ENCODE results near the gene PTPRT. TPM values are rescaled to one million over a fixed set of nuclear protein-coding genes. Genes with fewer than 3 reads are reported as not detected.

PTPRT gene
- total RNA-seq, 1 experiment from 2014 or later: 0.13 TPM

GRCh38 chr20:42864116-42864515 lies 325.6 kb downstream of the PTPRT start:
- no peaks in the 10 kb centered on the region for H3K27me3 ChIP-seq (ENCODE audit: insufficient read depth, low read length)
- H3K14ac ChIP-seq (ENCODE audit: insufficient read depth, low read length): no peak overlapping the region
- no peak overlapping the region for H4K5ac ChIP-seq (ENCODE audit: insufficient read length, low read depth, low read length)
- no peak overlapping the region for H2AK5ac ChIP-seq (ENCODE audit: insufficient read length, low read length)
- H3K23ac ChIP-seq (ENCODE audit: insufficient read length, low read depth, low read length): no peak overlapping the region
- H3K18ac ChIP-seq (ENCODE audit: insufficient read length, low read depth, low read length): no peak overlapping the region
- 0 out of 3 replicates have a peak, but pooled peaks have one; percentile 20 for TF ChIP-seq CTCF (conservative IDR thresholded peaks at IDR 0.05)
- H2BK20ac ChIP-seq (ENCODE audit: low read depth, low read length, poor library complexity, severe bottlenecking): no peak overlapping the region
- no peak overlapping the region for H3K9ac ChIP-seq (ENCODE audit: extremely low read depth, insufficient read length, low read length)
- H3K4me1 ChIP-seq (ENCODE audit: insufficient read depth, low read length): no peaks in the 10 kb centered on the region
- H2AFZ ChIP-seq (ENCODE audit: low read length): no peak overlapping the region
- no peak overlapping the region for H2BK120ac ChIP-seq (ENCODE audit: low read depth, low read length, poor library complexity, severe bottlenecking)
- no peak overlapping the region for H3K4me3 Mint-ChIP-seq
- no peak overlapping the region for H4K8ac ChIP-seq (replicated peaks; ENCODE audit: insufficient read length, low read depth, low read length)
- H3K79me2 ChIP-seq (ENCODE audit: insufficient read depth, low read length): no peaks in the 10 kb centered on the region
- WGBS (ENCODE audit: extremely low coverage, insufficient read length, low lambda C conversion rate): no CpG with 5 or more reads among the region's 3 CpGs
- no peak overlapping the region for H3K27ac Mint-ChIP-seq
- no peak overlapping the region for H3K4ac ChIP-seq (ENCODE audit: low read depth, low read length)
- no peaks in the 10 kb centered on the region for H3K9me3 ChIP-seq (ENCODE audit: control insufficient read depth, low read depth, low read length)
- H4K20me1 ChIP-seq (ENCODE audit: control insufficient read depth, insufficient read depth, insufficient read length): no peaks in the 10 kb centered on the region
- no peaks in the 10 kb centered on the region for H3K36me3 Mint-ChIP-seq (ENCODE audit: insufficient read depth in 1 of 3, low read depth in 3 of 3)
- H4K91ac ChIP-seq (ENCODE audit: insufficient read length, low read depth, low read length): no peak overlapping the region
- DNase-seq: no peak
- H3K4me1 Mint-ChIP-seq: peaks cover 10 to 11% of the 10 kb centered on the region in 2 experiments
- no peaks in the 10 kb centered on the region for H3K23me2 ChIP-seq (ENCODE audit: insufficient read length, low read depth, low read length, poor library complexity, severe bottlenecking)
- H2BK12ac ChIP-seq (ENCODE audit: insufficient read length, low read depth, low read length): no peak overlapping the region
- no peak overlapping the region for H3K27ac ChIP-seq (ENCODE audit: insufficient read length, low read depth, low read length)
- H2BK5ac ChIP-seq (ENCODE audit: insufficient read length, low read length): no peak overlapping the region
- H2BK15ac ChIP-seq (ENCODE audit: low read depth, low read length): no peak overlapping the region
- H3K9me3 Mint-ChIP-seq: no peaks in the 10 kb centered on the region
- H3K27me3 Mint-ChIP-seq (ENCODE audit: low read depth): no peaks in the 10 kb centered on the region; the same call in none of the 2 replicates
- H3K79me1 ChIP-seq (ENCODE audit: insufficient read depth, low read depth, low read length, poor library complexity, severe bottlenecking): no peaks in the 10 kb centered on the region
- H3K56ac ChIP-seq (ENCODE audit: insufficient read length, low read depth, low read length): no peak overlapping the region
- no peak overlapping the region for H3K4me2 ChIP-seq (ENCODE audit: insufficient read depth, insufficient read length, low read length)
- no peak overlapping the region for H3T11ph ChIP-seq (ENCODE audit: low read length)
